Measurements from ENCODE around the gene PTPRM.

PTPRM gene

DNA sequence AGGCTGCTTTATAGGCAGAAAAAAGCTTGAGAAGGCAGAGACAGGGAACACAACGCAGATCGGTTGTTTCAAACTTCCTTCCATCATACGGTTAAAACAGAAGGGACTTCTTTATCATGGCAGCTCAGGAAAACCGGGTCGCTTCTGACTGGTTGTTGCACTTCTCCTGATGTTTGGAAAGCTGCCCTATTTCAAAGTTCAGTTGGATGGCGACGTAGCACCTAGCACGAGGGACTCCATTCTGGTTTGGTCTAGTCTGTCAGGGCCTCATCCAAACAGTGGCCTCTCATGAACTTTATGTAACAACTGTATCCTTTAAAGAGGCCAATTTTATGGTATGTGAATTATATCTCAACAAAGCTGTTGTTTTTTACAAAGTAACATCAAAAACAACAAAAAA is 832.0 kb downstream of the PTPRM start:
- no peak overlapping the region for H3K27ac ChIP-seq
- TF ChIP-seq, protein P1, sequence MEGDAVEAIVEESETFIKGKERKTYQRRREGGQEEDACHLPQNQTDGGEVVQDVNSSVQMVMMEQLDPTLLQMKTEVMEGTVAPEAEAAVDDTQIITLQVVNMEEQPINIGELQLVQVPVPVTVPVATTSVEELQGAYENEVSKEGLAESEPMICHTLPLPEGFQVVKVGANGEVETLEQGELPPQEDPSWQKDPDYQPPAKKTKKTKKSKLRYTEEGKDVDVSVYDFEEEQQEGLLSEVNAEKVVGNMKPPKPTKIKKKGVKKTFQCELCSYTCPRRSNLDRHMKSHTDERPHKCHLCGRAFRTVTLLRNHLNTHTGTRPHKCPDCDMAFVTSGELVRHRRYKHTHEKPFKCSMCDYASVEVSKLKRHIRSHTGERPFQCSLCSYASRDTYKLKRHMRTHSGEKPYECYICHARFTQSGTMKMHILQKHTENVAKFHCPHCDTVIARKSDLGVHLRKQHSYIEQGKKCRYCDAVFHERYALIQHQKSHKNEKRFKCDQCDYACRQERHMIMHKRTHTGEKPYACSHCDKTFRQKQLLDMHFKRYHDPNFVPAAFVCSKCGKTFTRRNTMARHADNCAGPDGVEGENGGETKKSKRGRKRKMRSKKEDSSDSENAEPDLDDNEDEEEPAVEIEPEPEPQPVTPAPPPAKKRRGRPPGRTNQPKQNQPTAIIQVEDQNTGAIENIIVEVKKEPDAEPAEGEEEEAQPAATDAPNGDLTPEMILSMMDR (conservative IDR thresholded peaks at IDR 0.05) = no peak

DNA sequence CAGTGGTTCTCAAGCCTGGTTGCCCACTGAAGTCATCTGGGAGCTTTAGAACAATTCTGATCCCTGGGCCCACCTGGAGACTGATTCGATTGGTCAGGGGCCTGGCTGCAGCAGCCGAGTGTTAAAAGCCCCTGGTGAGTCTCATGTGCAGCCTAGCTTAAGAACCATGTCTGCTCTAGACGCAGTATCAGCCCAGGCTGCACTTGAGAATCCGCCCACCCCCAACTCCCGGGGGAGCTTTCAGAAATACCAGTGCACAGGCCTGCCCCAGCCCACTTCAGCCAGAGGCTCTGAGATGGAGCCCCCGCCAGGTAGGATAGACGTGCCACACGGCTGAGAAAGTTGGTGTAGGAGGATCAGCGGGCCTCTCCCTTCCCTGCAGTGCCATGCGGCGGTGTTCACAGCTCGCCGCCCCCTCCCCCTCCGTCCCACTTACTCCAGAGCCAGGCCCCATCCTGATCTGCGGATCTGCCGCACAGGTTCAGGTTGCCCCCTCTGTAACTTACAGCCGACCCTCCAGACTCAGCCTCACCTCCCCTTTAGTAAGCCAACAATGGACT is 833.2 kb downstream of the PTPRM start:
- no peak overlapping the region for H3K27ac ChIP-seq
- TF ChIP-seq, protein P1 (conservative IDR thresholded peaks at IDR 0.05) = no peak

DNA sequence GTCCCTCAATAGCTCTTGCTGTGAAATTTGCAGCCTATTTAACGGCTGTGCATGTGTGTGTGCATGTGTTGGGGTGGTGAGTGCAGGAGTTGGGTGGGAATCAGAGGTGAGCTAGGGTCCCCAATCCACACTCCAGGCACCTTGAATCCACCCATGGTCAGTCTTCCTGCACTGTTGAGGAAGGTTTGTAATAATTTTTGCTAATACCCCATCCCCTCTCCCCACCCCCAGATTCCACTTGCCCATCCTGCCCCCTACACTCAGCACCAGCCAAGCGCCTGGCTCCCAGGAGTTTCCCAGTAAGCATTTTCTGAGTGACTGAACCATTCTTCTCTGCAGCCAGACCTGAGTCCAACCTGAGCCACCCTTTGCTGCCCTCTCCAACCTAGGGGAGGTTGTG is 833.7 kb downstream of the PTPRM start:
- TF ChIP-seq, protein P1 (conservative IDR thresholded peaks at IDR 0.05) = no peak
- H3K27ac ChIP-seq = no peak overlapping the region

DNA sequence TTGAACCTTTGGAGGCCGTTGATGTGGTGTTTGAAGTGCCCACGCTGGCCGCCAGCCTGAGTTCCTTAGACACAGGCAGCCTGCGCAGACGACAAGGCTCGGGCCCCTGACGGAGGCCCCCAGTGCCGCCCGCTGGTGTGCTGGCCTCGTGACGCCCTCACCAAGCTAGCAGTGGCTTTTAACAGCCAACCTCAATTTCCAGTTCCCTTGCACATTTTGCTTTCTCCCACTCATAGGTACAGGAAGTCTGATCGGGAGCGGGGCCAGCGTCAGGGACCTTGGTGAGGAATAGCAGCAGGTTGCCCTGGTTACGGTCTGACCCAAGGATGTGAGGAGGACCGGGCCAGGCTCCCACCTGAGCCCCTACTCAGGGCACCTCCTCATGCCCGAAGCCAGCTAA is 834.5 kb downstream of the PTPRM start:
- TF ChIP-seq, protein P1 (conservative IDR thresholded peaks at IDR 0.05) = no peak
- no peak overlapping the region for H3K27ac ChIP-seq

DNA sequence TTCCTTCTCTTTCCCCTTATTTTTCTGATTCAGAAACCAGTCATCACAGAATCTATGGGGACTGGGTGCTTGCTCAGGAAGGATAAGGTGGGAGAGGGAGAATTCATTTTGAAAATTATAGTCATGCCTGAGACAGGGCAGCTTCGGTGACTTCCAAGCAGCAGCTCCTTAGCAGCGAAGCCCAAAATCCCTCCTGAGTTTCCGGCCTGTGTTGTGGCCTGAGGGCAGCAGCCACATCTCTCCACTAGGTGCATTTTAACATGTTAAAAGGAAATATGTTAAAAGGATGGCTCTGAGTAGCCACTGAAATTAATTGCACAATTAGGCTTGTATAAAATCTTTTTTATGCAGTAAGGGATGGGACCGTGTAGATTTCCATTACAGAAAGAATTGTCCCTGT is 835.1 kb downstream of the PTPRM start:
- no peak overlapping the region for H3K27ac ChIP-seq
- TF ChIP-seq, protein P1 (conservative IDR thresholded peaks at IDR 0.05) = no peak

DNA sequence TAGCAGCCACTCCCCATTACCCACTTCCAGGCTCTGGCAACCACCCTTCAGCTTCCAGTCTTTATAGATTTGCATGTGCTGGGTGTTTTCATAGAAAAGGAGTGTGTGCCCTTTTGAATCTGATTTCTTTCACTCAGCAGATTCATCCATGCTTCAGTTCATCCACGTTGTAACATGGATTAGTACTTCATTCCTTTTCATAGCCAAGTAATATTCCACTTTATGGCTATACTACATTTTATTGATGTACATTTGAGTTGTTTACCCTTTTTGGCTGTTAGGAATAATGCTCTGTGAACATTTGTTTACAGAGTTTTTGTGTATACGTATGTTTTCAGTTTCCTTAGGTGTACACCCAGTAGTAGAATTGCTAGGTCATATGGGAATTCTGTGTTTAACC is 836.6 kb downstream of the PTPRM start:
- no peak overlapping the region for H3K27ac ChIP-seq
- TF ChIP-seq, protein P1 (conservative IDR thresholded peaks at IDR 0.05) = no peak

DNA sequence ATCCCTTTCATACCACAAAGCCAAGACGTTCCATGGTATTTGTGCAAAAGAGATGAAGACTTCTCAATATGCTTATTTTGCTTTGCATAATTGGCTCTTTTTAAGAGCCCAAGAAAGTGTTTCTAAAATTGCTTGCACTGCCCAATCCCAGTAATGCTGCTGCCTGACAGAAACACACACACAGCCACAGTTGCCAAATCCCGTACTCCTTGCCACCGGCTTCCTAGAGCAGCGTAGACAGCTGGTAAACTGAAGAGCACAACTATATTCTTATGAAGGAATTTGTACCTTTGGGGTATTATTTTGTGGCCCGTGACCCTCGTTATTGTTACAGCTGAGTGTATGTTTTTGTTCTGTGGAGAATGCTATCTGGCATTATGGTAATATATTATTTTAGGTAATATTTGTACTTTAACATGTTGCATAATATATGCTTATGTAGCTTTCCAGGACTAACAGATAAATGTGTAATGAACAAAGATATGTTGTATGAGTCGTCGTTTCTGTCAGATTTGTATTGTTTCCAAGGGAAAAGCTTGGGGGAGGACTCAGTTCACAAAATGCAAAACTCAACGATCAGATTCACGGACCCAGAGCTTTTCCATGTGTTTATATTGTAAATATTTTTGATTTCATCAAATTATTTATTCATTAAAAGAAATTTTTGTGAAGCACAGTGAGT is 839.2 kb downstream of the PTPRM start:
- TF ChIP-seq, protein P1 (conservative IDR thresholded peaks at IDR 0.05) = no peak
- H3K27ac ChIP-seq = no peak overlapping the region
